NCI-H1092 treated with DMSO at 0.1 percent for 48 hours (cell line): ENCODE results near the gene CACNA1C.

Experiments
- DNase-seq: peaks from one replicate; lab custom pipeline; 2025; lab: John Stamatoyannopoulos, UW

The CACNA1C gene

DNA sequence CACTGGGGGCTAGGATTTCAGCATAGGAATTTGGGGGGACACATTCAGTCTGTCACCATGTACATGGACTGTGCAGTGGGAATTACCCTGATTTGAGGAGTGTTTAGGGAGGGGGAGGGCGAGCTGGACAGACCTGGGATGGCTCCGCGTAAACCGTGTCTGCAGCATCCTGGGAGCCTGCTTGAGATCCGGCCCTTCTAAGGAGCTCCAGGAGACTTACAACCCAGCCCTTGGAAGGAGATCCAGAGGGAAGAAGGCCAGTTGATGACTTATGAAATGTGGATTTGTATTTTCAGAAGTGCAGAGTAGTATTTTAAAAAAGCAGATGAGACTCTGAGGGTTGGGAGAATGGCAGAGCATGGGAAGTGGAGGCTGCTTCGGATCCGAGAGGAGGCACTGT, 153.2 kb downstream of the CACNA1C start:
- DNase-seq = no peak

DNA sequence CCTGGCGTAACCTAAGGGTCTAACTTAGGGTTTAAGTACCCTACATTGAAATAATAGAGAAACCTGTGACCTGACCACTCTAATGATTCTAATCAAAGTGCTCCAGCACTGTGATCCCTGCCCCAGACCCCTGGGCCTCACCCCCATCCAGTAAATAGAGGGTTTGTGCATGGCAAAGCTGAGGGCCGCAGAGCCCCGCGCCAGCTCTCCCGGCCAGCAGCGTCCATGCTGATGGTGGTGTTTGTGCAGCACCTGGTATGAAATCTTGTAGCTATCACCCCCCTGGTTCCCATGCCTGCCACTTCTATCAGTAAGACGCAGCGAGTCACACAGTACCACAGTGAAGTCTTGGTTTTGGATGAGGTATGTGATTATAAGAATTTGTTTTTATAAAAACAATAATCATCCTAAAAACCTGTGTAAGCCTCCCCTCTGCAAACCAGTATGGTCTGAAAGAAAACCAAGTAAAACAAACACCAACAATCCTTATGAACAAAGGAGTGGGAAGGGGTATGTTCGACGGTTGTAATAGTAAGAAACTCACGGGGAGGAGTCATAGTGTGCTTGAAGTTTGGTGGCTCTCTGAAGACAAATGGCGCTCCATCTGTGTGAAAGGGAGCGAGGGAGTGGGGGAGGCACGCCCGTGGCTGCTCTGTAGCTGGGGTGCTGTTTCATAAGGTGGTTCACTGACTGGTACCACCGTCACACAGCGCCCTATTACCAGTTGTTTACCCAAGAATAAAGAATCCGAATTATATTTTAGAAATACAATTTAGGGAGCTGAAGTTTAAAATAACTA, 156.2 kb downstream of the CACNA1C start:
- no peak for DNase-seq

DNA sequence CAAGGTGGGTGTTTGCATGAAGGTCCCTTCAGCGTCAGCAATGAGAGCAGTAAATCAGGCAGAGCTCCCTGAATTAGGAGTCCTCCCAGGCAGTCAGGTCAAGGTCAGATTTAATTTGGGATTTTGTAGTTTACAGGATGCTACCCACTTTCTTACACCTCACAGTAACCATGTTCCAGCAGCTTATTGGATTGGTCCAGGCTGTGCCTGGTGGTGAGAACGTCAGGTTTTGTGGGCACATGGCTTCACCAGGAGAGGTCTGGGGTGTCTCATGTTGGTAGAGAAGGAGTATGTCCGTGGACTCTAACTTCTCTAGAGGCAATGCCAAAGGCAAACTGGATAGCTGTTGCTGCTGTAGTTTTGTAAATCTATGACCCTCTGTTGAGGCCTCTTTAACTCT, 158.3 kb downstream of the CACNA1C start:
- DNase-seq = no peak

DNA sequence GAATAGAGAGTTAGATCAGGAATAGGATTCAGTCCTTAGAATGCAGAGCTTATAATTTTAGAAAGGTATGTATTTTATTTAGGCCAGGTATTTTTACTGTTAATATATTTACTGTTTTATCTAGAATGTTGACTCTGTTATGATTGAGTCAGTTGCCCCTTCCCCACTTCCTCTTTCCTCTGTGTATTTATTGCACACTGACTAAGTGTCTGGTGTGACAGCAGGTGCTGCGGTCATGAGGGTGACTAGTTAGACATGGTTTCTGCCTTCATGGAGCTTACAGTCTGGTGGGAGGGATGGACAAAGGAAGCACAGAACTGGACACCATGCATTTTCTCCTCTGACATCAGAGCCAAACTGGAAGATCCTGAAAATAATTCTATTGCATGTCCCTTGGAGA, 159.8 kb downstream of the CACNA1C start:
- DNase-seq = no peak

DNA sequence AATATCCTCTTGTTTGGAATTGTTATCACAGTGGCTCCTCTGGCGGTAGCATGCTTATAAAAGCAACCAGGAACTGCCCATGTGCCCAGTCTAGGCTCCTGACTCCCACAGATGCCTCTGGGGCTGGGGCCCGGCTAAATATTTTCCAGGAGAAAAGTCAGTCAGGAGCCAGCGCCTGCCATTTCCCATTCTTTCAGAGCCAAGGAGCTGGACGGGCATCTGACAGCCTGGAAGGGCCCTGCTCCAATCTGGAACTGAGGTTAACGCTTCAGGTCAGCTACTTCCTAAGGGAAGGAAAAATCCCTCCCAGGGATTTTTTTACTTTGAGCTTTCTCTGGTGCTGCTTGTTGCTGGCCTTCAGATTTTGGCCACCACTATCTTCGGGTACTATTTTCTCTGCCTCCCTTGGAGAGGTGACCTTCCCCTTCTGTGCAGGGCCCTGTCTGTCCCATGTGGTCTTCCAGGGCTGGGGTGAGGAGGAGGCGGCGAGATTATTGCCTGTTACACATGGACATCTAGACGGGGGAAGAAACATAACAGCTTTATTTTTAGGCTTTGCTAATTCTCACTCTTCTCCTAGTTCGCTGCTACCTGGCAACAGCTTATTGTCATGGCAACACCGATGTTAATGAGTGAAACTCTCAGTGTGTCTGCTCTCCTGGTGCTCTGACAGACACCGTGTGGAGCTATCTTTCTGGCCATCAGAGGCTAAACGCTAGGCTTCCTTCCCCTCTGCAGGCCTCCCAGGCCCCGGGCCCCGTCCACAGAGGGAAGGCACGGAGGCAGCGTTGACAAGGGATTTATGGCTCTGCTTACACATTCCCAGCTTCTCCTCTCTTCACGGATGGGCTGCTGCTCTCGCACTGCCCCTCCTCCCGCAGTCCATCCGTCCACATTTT, 160.4 kb downstream of the CACNA1C start:
- no peak for DNase-seq

DNA sequence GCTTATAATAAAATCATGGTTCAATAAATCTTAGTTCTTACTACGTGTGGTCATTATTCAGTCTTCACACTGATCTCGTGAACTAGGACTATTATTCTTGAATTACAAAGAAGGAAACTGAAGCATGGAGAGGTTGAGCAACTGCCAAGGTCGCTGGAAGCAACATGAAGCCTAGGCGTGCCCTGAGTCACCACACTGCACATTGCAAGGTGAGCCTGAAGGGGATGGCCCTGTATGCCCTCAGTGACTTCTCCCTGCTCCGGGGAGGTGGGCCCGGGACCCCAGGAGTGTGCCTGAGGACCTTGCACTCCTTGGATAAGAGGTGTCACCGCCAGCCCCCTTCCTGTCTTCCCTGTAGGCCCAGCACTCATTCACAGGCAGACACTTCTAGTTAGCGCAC, 161.6 kb downstream of the CACNA1C start:
- no peak for DNase-seq

DNA sequence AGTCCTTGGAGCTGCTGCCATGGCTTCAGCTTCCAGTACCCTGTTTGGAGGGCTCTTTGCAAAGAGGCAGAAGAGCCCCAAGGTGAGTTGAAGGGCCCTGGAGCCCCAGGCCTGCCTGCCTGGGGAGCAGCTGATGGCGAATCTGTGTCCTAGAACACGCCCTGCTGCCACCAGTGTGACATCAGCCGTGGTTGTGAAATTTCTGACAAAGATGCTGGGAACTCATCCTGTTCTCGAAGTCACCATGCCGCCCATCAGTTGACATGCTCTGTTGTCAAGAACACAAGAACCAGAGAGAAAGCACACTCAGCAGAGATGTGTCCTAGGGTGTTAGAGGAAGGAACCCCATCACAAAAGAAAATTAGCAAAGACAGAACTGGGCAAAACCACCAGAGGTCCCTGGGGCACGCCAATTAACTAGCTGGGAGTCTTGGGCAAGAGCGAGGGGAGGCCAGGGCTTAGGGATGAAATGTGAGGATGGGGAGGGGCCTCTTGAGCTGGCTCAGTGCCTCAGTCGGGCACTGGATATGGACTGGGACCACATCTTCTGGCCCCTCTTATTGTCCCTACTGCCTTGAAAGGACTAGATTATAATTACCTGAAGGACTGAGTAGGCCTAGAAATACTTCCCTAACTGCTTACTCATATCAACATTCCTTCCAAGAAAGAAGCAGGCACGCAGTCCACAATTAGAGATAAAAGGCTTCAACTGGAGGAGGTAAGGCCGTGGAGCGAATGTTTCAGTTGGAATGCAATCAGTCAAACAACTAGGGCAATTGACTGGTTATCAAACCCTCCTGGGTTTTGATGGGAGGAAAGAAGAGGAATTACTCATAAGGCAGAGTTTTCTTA, 163.1 kb downstream of the CACNA1C start:
- no peak for DNase-seq

DNA sequence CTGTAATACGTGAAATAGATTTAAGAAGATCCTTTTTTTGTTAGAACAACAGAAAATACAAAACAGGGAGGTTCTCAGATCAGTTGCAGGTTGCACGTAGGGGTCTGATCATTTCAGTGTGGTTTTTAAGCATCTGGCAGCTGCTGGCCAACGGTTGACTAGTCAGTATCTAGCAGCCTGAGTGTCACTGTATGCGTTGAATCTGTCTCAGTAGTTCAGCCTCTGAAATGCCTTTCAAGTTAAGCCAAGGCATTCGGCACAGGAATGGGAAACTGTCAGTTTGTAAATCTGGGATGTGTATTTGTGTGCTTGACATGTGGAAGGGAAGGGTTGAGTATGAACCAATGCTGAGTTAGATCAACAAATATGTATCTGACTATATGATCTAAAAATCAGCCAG, 165.9 kb downstream of the CACNA1C start:
- DNase-seq = no peak

DNA sequence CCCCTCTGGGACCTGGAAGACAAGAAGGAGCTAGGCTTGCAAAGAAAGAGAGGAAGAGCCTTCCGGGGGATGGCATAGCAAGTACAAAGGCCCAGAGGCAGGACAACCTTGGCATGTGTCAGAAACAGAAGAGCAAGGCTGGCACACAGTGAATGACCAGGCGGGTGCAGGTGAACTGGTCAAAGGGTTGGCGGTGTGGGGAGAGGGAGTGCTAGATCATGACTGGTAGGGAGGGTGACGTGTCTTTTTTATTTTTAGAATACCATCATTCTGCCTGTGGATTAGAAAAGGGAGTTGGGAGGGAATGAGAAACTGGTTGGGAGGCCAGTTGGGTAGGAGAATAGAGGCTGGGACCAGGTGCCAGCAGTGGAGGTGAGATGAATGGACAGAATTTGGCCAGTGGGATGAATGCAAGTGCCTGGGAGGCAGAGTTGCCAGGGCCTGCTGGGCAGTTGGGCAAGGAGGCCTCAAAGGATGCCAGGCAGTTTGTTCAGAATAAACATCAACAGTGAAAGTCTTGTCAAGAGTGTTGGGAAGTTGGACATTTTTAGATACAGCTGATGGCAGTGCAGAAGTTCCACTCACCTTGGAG, 168.3 kb downstream of the CACNA1C start:
- no peak for DNase-seq

DNA sequence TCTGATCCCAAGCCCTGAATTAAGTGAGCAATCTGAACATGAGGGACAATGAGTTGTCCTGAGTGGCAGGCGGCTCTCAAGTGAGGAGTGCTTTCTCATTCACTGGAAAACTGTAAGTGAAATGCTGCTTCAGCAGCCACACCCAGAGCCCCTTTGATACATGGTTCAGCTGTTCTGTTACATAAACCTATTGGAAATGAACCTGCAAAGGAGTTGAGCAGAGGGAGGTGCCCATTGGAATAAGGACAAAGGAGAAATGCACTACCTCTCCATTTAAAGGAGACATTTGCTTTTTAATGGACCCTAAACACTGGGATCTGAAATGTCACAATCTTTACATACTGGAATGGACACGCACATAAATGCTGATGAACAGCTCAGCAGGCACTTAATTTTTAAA, 169.9 kb downstream of the CACNA1C start:
- no peak for DNase-seq

DNA sequence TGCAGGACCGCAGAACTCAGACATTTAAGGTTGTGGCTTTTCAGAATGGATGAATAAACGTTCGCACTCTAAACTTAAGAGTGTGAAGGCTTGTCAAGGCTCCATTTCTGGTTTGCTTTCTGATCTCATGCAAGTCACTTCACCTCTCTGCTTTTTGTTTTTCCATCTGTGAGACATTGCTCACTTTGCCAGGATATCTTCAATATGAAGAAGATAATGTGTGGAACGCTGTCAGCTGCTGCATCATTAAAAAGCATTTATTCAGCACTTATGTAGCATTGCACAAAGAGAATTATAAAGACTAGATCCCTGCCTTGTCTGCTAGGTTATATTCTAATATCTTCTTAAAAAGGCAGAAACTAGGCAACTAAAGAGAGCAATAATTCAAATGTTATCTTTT, 172.2 kb downstream of the CACNA1C start:
- DNase-seq = no peak

DNA sequence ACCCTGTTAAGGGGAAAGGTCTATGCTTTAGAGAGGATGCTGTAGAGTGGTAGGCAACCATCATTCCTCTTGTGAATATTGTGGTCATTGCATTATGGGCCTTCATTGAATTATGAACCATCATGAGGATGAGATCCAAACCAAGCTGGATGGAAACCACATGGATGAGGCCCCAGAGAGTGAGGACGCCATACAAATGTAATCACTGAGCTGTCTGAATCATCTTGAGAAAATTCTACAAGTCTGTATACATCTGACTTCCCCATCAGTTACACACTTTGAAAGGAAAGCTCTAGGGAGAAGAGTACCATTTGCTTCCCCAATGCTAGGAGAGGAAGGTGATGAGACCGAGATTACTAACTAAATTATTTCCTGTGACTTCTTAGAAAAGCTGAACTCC, 172.9 kb downstream of the CACNA1C start:
- DNase-seq = no peak

DNA sequence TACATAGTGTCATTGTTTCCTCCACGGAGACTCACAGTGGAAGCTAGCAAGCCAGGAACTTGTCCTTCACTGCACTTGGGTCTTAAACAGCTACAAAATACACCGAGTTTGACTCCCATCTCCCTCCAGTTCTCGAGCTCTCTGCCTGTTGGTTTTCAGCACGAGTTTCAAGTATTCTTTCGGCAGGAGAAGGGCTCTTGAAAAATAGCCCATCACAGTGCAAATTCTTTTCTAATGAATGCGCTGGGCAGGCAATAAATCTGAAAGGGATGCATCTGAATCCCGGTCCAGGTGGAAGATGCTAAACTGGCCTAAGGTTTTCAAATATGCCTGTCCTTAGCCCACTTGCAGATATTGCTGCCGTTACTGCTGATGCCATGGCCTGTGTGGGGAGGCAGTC, 173.9 kb downstream of the CACNA1C start:
- no peak for DNase-seq

DNA sequence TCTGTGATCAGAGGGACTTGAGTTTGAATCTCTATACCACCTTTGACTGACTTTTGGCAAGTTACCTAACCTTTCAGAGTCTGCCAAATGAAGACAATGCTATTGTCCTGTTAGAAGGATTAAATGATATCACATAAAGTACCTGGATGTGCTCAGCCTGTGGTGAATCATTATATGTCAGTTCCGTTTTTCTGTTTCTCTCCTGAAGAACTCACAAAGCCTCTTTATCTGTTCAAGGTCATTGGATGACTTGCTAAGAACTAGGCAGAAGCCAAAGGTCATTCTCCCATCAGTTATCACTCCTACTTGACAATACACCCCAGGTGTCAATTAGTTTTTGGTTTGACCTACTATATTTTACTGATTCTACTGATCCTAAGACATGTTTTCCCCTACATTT, 174.6 kb downstream of the CACNA1C start:
- no peak for DNase-seq

DNA sequence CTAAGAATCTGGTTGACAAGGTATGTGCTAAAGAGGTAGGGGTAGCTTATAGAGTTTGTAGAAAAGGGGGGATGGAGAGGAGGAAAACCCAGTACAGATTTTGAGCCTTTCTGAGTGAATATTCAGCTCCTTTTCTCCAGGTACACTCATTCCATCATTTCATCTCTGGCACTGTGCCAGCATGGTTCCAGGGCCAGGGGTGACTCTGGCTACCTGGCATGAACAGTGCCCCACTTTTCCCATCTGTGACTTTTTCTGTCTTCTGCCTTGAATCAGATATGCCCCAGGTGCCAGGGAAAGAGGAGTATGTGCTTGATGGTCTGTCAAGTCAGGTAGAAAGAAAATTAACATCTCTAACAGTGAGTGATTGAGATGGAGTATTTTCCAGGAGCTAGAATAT, 175.7 kb downstream of the CACNA1C start:
- no peak for DNase-seq

DNA sequence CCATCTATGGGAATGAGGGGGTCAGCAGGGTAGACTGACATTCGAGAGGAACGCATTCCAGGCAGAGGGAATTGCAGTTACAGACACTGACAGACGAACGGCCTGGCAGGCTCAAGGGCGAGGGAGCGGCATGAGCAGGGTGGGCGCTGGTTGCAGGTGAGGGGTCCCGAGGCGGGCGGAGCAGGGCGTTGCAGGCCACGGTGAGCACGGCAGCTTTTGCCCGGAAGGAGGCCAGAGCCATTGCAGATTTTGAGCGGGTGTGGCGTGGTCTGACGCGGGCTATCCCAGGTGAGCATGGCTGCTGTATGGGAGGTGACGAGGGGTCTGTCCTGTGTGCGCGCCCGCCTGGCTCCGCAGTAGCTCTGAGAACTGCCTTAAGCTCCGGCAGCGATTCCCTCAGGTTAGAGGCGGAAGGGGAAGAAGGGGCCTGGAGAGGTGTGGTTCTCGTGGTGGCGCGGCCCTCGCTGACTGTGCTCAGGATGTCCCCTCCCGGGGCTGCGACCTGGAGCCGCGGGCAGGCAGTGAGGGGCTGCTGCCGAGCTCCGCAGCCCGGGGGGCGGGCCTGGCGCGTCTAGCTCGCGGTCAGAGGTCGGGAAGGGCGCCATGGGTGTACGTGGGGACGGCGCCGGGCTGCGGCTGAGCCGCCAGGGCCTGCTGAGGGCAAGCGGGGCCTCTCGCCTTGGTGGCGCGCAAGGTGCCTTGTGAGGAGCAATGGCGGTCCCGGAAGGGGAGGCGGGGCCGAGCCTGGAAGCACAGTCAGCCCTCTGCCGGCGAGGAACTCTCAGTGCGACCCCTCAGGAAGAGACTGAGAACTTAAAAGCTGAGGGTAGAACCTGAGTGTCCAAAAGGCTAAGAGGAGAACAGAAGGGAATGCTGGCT, 177.1 kb downstream of the CACNA1C start:
- DNase-seq = no peak

DNA sequence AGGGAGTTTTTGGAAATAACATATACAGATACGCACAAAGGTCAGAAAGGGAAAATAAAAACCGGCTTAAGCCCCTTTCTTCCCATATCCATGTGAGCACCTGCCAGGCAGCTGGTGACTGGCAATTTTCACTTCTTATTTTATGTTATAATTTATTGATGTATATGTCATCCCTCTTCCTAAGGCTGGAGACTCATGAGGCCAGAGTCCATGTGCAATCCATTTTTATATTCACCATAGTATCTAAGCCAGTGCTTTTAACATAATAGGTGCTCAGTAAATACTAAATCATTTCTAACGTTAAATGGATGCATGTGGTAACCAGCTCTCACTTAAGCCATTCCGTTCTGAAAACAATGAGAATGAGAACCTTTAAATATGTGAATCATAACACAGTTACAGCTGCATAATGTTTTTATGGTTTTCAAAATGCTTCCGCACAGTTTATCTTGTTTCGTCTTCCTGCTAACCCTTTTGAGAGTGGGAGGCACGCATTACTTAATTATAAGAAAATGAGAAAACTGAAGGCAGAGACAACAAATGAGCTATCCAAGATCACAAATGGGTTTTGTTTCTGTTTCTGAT, 178.3 kb downstream of the CACNA1C start:
- DNase-seq = no peak

DNA sequence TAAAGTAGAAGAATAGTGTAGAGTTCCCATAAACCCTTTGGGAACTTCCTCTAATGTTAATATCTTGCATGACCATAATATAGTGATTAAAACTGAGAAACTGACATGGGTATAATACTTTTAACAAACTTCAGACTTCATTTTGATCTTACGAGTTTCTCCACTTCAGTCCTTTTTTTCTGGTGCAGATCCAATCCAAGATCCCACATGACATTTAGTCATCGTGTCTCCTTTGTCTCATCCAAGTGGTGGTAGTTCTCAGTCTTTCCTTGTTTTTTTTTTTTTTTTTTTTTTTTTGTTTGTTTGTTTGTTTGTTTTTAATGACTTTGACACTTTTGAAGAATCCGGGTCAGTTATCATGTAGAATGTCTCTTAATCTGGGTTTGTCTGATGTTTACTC, 179.2 kb downstream of the CACNA1C start:
- no peak for DNase-seq

DNA sequence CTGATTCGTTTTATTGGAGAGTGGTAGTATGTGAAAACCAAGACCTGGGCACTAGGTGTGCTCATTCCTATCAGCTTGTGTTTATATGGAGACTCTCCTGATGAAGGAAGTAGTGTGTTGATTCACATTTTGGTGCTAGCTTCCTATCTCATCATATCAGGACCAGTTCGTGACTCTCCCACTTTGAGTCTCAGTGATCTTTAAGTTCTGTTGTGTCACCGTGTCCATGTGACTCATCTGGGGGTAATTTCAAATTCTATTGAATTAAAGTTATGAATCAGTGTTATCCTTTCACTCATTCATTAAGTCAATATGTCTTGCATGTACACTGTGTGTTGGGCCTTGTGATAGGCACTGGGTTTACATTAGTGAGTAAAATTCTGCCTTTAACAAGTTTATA, 180.2 kb downstream of the CACNA1C start:
- no peak for DNase-seq

DNA sequence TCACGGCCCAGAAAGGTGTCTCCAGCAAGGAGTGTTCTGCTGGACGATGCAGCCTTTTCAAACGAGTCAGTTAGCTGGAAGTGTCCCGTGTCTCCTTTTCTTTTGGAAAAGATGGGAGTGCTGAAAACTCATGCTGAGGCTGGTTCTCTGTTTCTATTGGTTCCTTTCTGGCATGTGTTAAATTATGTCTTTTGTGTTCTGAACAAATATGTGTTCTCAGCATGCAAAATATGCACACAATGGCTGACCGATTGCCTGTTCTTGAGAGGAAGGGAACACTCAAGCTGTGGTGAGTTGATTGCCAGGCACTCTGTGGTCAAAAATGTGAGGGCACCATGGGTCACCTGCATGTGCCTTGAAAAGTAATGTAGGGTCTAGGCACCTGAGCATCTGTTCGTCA, 181.3 kb downstream of the CACNA1C start:
- DNase-seq = no peak
